H1 (cell line): ENCODE measurements around the gene MBP. TPM values are rescaled to one million over a fixed set of nuclear protein-coding genes. Genes with fewer than 3 reads are reported as not detected.

Experiments
- CTCF ChIA-PET: fragments of 300-600 bp; sonication (Branson Sonifier 250); formaldehyde crosslinking; loops from one replicate; lab custom pipeline; 2021; ENCODE audit not compliant: partially characterized antibody; lab: Charles Lee
- POLR2A ChIA-PET: fragments of 300-600 bp; sonication (Branson Sonifier 250); formaldehyde crosslinking; loops from one replicate; lab custom pipeline; 2021; ENCODE audit warnings: inconsistent platforms; ENCODE audit not compliant: partially characterized antibody; lab: Charles Lee
- DNase-seq, 2 experiments: peaks; one replicate each; pipeline versions ENCODE4 v3.0.0 to v3.0.0-alpha.2; 2010 to 2022; ENCODE audit warnings: low spot score in 2 of 2, low read depth in 1 of 2, mixed read lengths in 1 of 2
- FAIRE-seq: peaks from 2 replicates; lab custom pipeline; 2011; peaks lifted over from hg19 to GRCh38; lab: Jason Lieb, UNC
- H2AFZ ChIP-seq: 2 replicates; pipeline ENCODE4 v1.8.1; 2012; ENCODE audit warnings: low read length, inconsistent platforms
- H2AK5ac ChIP-seq: 2 replicates; pipeline ENCODE4 v1.6.1; 2013; ENCODE audit warnings: low read depth, low read length
- H2BK120ac ChIP-seq: replicated peaks from 2 replicates; pipeline ENCODE3; 2013; ENCODE audit warnings: low read depth, low read length, inconsistent platforms
- H2BK12ac ChIP-seq: 2 replicates; pipeline ENCODE4 v1.6.1; 2013; ENCODE audit warnings: low read depth, low read length
- H2BK15ac ChIP-seq: 2 replicates; pipeline ENCODE4 v1.6.1; 2013; ENCODE audit warnings: low read length
- H2BK20ac ChIP-seq: 2 replicates; pipeline ENCODE4 v1.6.1; 2013; ENCODE audit warnings: low read length
- H2BK5ac ChIP-seq: 2 replicates; pipeline ENCODE4 v1.6.1; 2013; ENCODE audit warnings: low read depth, low read length
- H3K14ac ChIP-seq: 2 replicates; pipeline ENCODE4 v1.6.1; 2013; ENCODE audit warnings: inconsistent platforms; ENCODE audit not compliant: insufficient read length
- H3K18ac ChIP-seq: 2 replicates; pipeline ENCODE4 v1.6.1; 2013; ENCODE audit warnings: low read length; ENCODE audit errors: extremely low read depth
- H3K23ac ChIP-seq: 2 replicates; pipeline ENCODE4 v1.6.1; 2013; ENCODE audit warnings: inconsistent platforms; ENCODE audit not compliant: insufficient read length
- H3K23me2 ChIP-seq: 2 replicates; pipeline ENCODE4 v1.6.1; 2013; ENCODE audit warnings: low read depth, low read length
- H3K27ac ChIP-seq: 2 replicates; pipeline ENCODE4 v1.6.1; 2011; ENCODE audit warnings: low read depth, low read length, inconsistent platforms
- H3K27me3 ChIP-seq, 4 experiments: replicated peaks in 1 of 4; 1 replicate in 1 of 4; 2 replicates in 3 of 4; pipeline versions ENCODE4 v1.6.1 to v1.8.1; 2011 to 2013; ENCODE audit warnings: low read length in 3 of 4, mild to moderate bottlenecking in 3 of 4, inconsistent platforms in 2 of 4, mixed read lengths in 2 of 4, moderate library complexity in 1 of 4; ENCODE audit not compliant: control insufficient read depth in 3 of 4, insufficient read depth in 3 of 4; ENCODE audit errors: extremely low read depth in 1 of 4
- H3K36me3 ChIP-seq, 4 experiments: 2 replicates each; pipeline versions ENCODE4 v1.6.1 to v1.8.1; 2011 to 2013; ENCODE audit warnings: mild to moderate bottlenecking in 4 of 4, low read length in 3 of 4, moderate library complexity in 2 of 4, control low read depth in 1 of 4, inconsistent platforms in 1 of 4; ENCODE audit not compliant: insufficient read depth in 4 of 4, control insufficient read depth in 2 of 4
- H3K4ac ChIP-seq: replicated peaks from 2 replicates; pipeline ENCODE3; 2013; ENCODE audit warnings: low read length, low read depth, mixed read lengths, inconsistent platforms; ENCODE audit not compliant: insufficient read length
- H3K4me1 ChIP-seq, 4 experiments: replicated peaks in 1 of 4; 1 replicate in 1 of 4; 2 replicates in 3 of 4; pipeline versions ENCODE4 v1.6.1 to v1.8.1; 2011 to 2013; ENCODE audit warnings: low read length in 3 of 4, inconsistent platforms in 2 of 4, mixed read lengths in 1 of 4; ENCODE audit not compliant: insufficient read depth in 4 of 4, control insufficient read depth in 3 of 4
- H3K4me2 ChIP-seq, 2 experiments: 2 replicates each; pipeline versions ENCODE4 v1.6.1 to v1.8.1; 2011 to 2013; ENCODE audit warnings: low read depth in 2 of 2, low read length in 2 of 2, control low read depth in 1 of 2, inconsistent platforms in 1 of 2, mild to moderate bottlenecking in 1 of 2; ENCODE audit not compliant: insufficient read depth in 1 of 2
- H3K4me3 ChIP-seq, 4 experiments: fragments of 200-600, 300-600 bp in 1 of 4; sonication (generic), shearing (Covaris generic), sonication (Bioruptor Twin) in 1 of 4; 2 replicates each; pipeline versions ENCODE4 v1.5.1 to v1.8.1; 2011 to 2016; ENCODE audit warnings: low read length in 4 of 4, low read depth in 3 of 4, control low read depth in 2 of 4, inconsistent platforms in 2 of 4, mild to moderate bottlenecking in 2 of 4, mixed read lengths in 1 of 4, moderate library complexity in 1 of 4; ENCODE audit not compliant: insufficient read depth in 2 of 4; ENCODE audit errors: extremely low read depth in 1 of 4
- H3K56ac ChIP-seq: replicated peaks from 2 replicates; pipeline ENCODE3; 2013; ENCODE audit warnings: low read depth, mild to moderate bottlenecking, mixed read lengths, low read length, inconsistent platforms; ENCODE audit not compliant: insufficient read length
- H3K79me1 ChIP-seq: 2 replicates; pipeline ENCODE4 v1.6.1; 2013; ENCODE audit warnings: low read depth, low read length, control low read depth
- H3K79me2 ChIP-seq, 2 experiments: 2 replicates each; pipeline versions ENCODE4 v1.6.1 to v1.8.1; 2012 to 2013; ENCODE audit warnings: low read length in 2 of 2, mild to moderate bottlenecking in 2 of 2, inconsistent platforms in 1 of 2; ENCODE audit not compliant: insufficient read depth in 2 of 2, control insufficient read depth in 1 of 2
- H3K9ac ChIP-seq, 4 experiments: replicated peaks in 1 of 4; 1 replicate in 1 of 4; 2 replicates in 3 of 4; pipeline versions ENCODE4 v1.6.1 to v1.8.1; 2011 to 2013; ENCODE audit warnings: low read depth in 3 of 4, low read length in 3 of 4, control low read depth in 2 of 4, mild to moderate bottlenecking in 2 of 4, moderate library complexity in 2 of 4, inconsistent platforms in 1 of 4; ENCODE audit errors: extremely low read depth in 1 of 4
- H3K9me3 ChIP-seq, 2 experiments: 2 replicates each; pipeline versions ENCODE4 v1.6.1 to v1.8.1; 2012 to 2013; ENCODE audit warnings: mild to moderate bottlenecking in 2 of 2, moderate library complexity in 2 of 2, control low read depth in 1 of 2, inconsistent platforms in 1 of 2, low read depth in 1 of 2, low read length in 1 of 2, mixed read lengths in 1 of 2; ENCODE audit not compliant: insufficient read depth in 2 of 2
- H4K20me1 ChIP-seq, 2 experiments: replicated peaks in 1 of 2; 2 replicates each; pipeline versions ENCODE3 to v1.8.1; 2011 to 2013; ENCODE audit warnings: inconsistent platforms in 2 of 2, low read length in 2 of 2, mild to moderate bottlenecking in 1 of 2; ENCODE audit not compliant: insufficient read depth in 2 of 2, control insufficient read depth in 1 of 2
- H4K5ac ChIP-seq: 2 replicates; pipeline ENCODE4 v1.6.1; 2013; ENCODE audit warnings: low read length, low read depth, mixed read lengths, inconsistent platforms; ENCODE audit not compliant: insufficient read length
- H4K8ac ChIP-seq: 2 replicates; pipeline ENCODE4 v1.8.0; 2013; ENCODE audit warnings: mild to moderate bottlenecking, moderate library complexity, low read length, inconsistent platforms; ENCODE audit not compliant: insufficient read depth; ENCODE audit errors: extremely low read depth
- H4K91ac ChIP-seq: replicated peaks from 2 replicates; pipeline ENCODE3; 2013; ENCODE audit warnings: low read length, mixed read lengths, inconsistent platforms; ENCODE audit not compliant: insufficient read length
- CBX8 ChIP-seq: fragments of 300-800, 300-1000 bp; sonication (generic); IDR thresholded peaks from 2 replicates; pipeline ENCODE4 v1.7.1; 2016; ENCODE audit warnings: low read depth, low read length, borderline replicate concordance
- EP300 ChIP-seq, 2 experiments: IDR thresholded peaks; 1 replicate in 1 of 2; 2 replicates in 1 of 2; pipeline ENCODE4 v1.6.1; 2011 to 2012; ENCODE audit warnings: low read depth in 2 of 2, low read length in 2 of 2, mild to moderate bottlenecking in 2 of 2, borderline replicate concordance in 1 of 2, inconsistent platforms in 1 of 2, moderate library complexity in 1 of 2
- WGBS, 2 experiments: shearing (Covaris generic) in 1 of 2; methylation state at CpG; one replicate each; pipeline versions ENCODE4 v1.1.6 to v1.1.7; 2013 to 2015; ENCODE audit warnings: low lambda C conversion rate in 2 of 2, mixed read lengths in 2 of 2, inconsistent platforms in 1 of 2, low coverage in 1 of 2, missing lambda C conversion rate in 1 of 2; ENCODE audit not compliant: insufficient replicate concordance in 2 of 2, insufficient coverage in 1 of 2, insufficient read length in 1 of 2; ENCODE audit errors: extremely low coverage in 1 of 2, missing lambda C conversion rate in 1 of 2; 5-methylcytosine and 5-hydroxymethylcytosine counted together
- polyA plus RNA-seq, 7 experiments: library from polyadenylated mRNA; depleted of rRNA in 3 of 7; stranded (reverse) in 5 of 7; unstranded in 2 of 7; fragments of >200 nt in 5 of 7; fragments of 200-250 nt in 2 of 7; gene quantifications; 1 replicate in 5 of 7; 2 replicates in 1 of 7; 4 replicates in 1 of 7; pipeline versions ENCODE4 v1.2.1 to v1.2.3, GENCODE V29; 2011 to 2013; ENCODE audit warnings: missing spikeins in 2 of 7, mixed read lengths in 2 of 7
- total RNA-seq: library from RNA; stranded (reverse); fragmentation: NEBNext Ultra II Directional; extraction: Animal tissue kit (Norgen Biotek cat#: 25700); gene quantifications from 2 replicates; pipeline ENCODE4 v1.2.1, GENCODE V29; 2021

MBP gene
- total and polyA plus RNA-seq, 2 of the 8 experiments (the other 6 are each of a cell fraction or from before 2014, with no cell fraction given), result 7.7 to 19.2 TPM

GRCh38 chr18:76963936-76964335, 168.6 kb downstream of the MBP start:
- Histone ChIP-seq H4K20me1 (peaks cover 0 to 2% of the 10 kb centered on the region in 2 experiments), H3K23me2 (peaks cover 8% of the 10 kb centered on the region), H2BK12ac (no peak overlapping the region), H4K8ac (no peak overlapping the region), H3K4me3 (no peak overlapping the region), H2BK5ac (no peak overlapping the region), H3K23ac (no peak overlapping the region), H3K27ac (no peak overlapping the region), H2BK20ac (no peak overlapping the region), H3K56ac (no peak overlapping the region), H3K27me3 (no peaks in the 10 kb centered on the region), H3K36me3 (peaks cover 0 to 5% (median under 1%) of the 10 kb centered on the region in 4 experiments; a peak in 3 of 8 replicates), H3K79me1 (no peaks in the 10 kb centered on the region), H2BK120ac (no peak overlapping the region), H4K5ac (no peak overlapping the region), H3K79me2 (peaks cover 0 to 6% of the 10 kb centered on the region in 2 experiments; a peak in 1 of 4 replicates), H3K14ac (no peak overlapping the region), H2BK15ac (no peak overlapping the region), H2AK5ac (no peak overlapping the region), H3K18ac (no peak overlapping the region), H3K4me1 (peaks cover 4 to 22% (median 13%) of the 10 kb centered on the region in 4 experiments), H3K4me2 (no peak overlapping the region), H3K9me3 (peaks cover 0 to 3% of the 10 kb centered on the region in 2 experiments; a peak in 1 of 4 replicates), H4K91ac (no peak overlapping the region), H2AFZ (no peak overlapping the region), H3K9ac (no peak overlapping the region), H3K4ac (no peak overlapping the region)
- ChIA-PET POLR2A (no interaction called here), CTCF (interaction anchor here (0.6 to 12.3 kb wide), 5 partner anchors 17 to 92 kb away, joined by 3 to 188 read pairs (median 4); no protein-coding TSS in a partner anchor)
- no peak for DNase-seq
- 92% methylated on average over 2 of the region's 2 CpGs; no CpG with 5 or more reads in 1 of the 2 experiments for WGBS, 2 experiments
- no peak for FAIRE-seq
- no peak for TF ChIP-seq EP300 (IDR thresholded peaks at IDR 0.05; ENCODE audit: borderline replicate concordance in 1 of 2, low read depth in 2 of 2, low read length in 2 of 2)
- TF ChIP-seq CBX8, result no peak
